H1 (cell line): ENCODE results near the gene NR1D2. TPM values are rescaled to one million over a fixed set of nuclear protein-coding genes. Genes with fewer than 3 reads are reported as not detected.

Experiments
- BACH1 ChIP-seq: IDR thresholded peaks from 2 replicates; pipeline ENCODE4 v1.6.1; 2012; ENCODE audit warnings: low read length, improper control_type of control experiment
- CBX5 ChIP-seq: fragments of 300-800, 300-1000 bp; sonication (generic); IDR thresholded peaks from 2 replicates; pipeline ENCODE4 v1.7.1; 2016; ENCODE audit warnings: antibody characterized with exemption, low read length, low read depth
- GABPA ChIP-seq: IDR thresholded peaks from 2 replicates; pipeline ENCODE4 v1.6.1; 2011; ENCODE audit warnings: mild to moderate bottlenecking, low read length, moderate library complexity, borderline replicate concordance; ENCODE audit not compliant: insufficient read depth
- KDM4A ChIP-seq: IDR thresholded peaks from one replicate; pipeline ENCODE4 v1.7.1; 2012; ENCODE audit warnings: low read depth, mild to moderate bottlenecking, moderate library complexity, low read length, inconsistent platforms; ENCODE audit not compliant: severe bottlenecking
- MAFK ChIP-seq: IDR thresholded peaks from 2 replicates; pipeline ENCODE4 v1.6.1; 2012; ENCODE audit warnings: low read depth, mild to moderate bottlenecking, improper control_type of control experiment, low read length
- NANOG ChIP-seq: IDR thresholded peaks from 2 replicates; pipeline ENCODE4 v1.6.1; 2011; ENCODE audit warnings: low read length, low read depth, mild to moderate bottlenecking, inconsistent platforms; ENCODE audit not compliant: insufficient read depth, poor library complexity, severe bottlenecking
- PHF8 ChIP-seq: fragments of 200-600 bp; sonication (generic); conservative IDR thresholded peaks from 2 replicates; pipeline ENCODE4 v1.7.1; 2012; ENCODE audit warnings: low read depth, mild to moderate bottlenecking, inconsistent platforms, low read length, moderate library complexity
- RBBP5 ChIP-seq: IDR thresholded peaks from 2 replicates; pipeline ENCODE4 v1.7.1; 2012; ENCODE audit warnings: low read depth, mild to moderate bottlenecking, inconsistent platforms, low read length, moderate library complexity, borderline replicate concordance
- RFX5 ChIP-seq: IDR thresholded peaks from 2 replicates; pipeline ENCODE4 v1.6.1; 2011; ENCODE audit warnings: low read depth, low read length, improper control_type of control experiment, borderline replicate concordance
- SIRT6 ChIP-seq: IDR thresholded peaks from one replicate; pipeline ENCODE4 v1.7.1; 2012; ENCODE audit warnings: low read length, inconsistent platforms
- SP1 ChIP-seq: IDR thresholded peaks from 2 replicates; pipeline ENCODE4 v1.6.1; 2011; ENCODE audit warnings: low read depth, low read length
- polyA plus RNA-seq, 7 experiments: library from polyadenylated mRNA; depleted of rRNA in 3 of 7; stranded (reverse) in 5 of 7; unstranded in 2 of 7; fragments of >200 nt in 5 of 7; fragments of 200-250 nt in 2 of 7; gene quantifications; 1 replicate in 5 of 7; 2 replicates in 1 of 7; 4 replicates in 1 of 7; pipeline versions ENCODE4 v1.2.1 to v1.2.3, GENCODE V29; 2011 to 2013; ENCODE audit warnings: missing spikeins in 2 of 7, mixed read lengths in 2 of 7
- total RNA-seq: library from RNA; stranded (reverse); fragmentation: NEBNext Ultra II Directional; extraction: Animal tissue kit (Norgen Biotek cat#: 25700); gene quantifications from 2 replicates; pipeline ENCODE4 v1.2.1, GENCODE V29; 2021

Gene NR1D2
- total and polyA plus RNA-seq, 2 of the 8 experiments (the other 6 are each of a cell fraction or from before 2014, with no cell fraction given), result 5.9 to 21.7 TPM

GRCh38 chr3:23945913-23946687 is 1.0 kb downstream of the NR1D2 start (continued):
- no peak; the same call in 1 of the 2 replicates for TF ChIP-seq SP1
- no peak for TF ChIP-seq CBX5
- no peak for TF ChIP-seq SIRT6
- TF ChIP-seq KDM4A, result peak; percentile 22
- TF ChIP-seq BACH1, result no peak; the same call in 1 of the 2 replicates
- no peak for TF ChIP-seq NANOG
- TF ChIP-seq RBBP5, result peak; percentile 99
- TF ChIP-seq RFX5, result no peak
- no peak for TF ChIP-seq GABPA
- peak; percentile 17; the same call in 1 of the 2 replicates for TF ChIP-seq MAFK
- TF ChIP-seq PHF8, result peak; percentile 75
